Medulla oblongata (tissue), 1 donor: ENCODE results near the gene CR1L.
A peak's percentile ranks its signal among the peaks of the same experiment; 100 is the strongest.
"Not testable (repeated sequence)": the region's sequence is repeated elsewhere in the genome, so short reads cannot be mapped to it uniquely, and the experiment has no call there.

Experiments
- DNase-seq: peaks from one replicate; pipeline ENCODE4 v3.0.0-alpha.2; 2015; ENCODE audit errors: extremely low spot score

The CR1L gene

GRCh38 chr1:207682872-207683434 is 38.0 kb downstream of the CR1L start:
- not testable (repeated sequence) for DNase-seq

- DNase-seq = not testable (repeated sequence)
Observed at GRCh38 chr1:207690551-207690950, 45.6 kb downstream of the CR1L start.

- no peak for DNase-seq
Observed at GRCh38 chr1:207691010-207691409, 46.1 kb downstream of the CR1L start.

- DNase-seq = no peak
Observed at GRCh38 chr1:207691841-207692240, 46.9 kb downstream of the CR1L start.

GRCh38 chr1:207692291-207692690 is 47.4 kb downstream of the CR1L start:
- DNase-seq = not testable (repeated sequence)

- no peak for DNase-seq
Observed at GRCh38 chr1:207695891-207696290, 51.0 kb downstream of the CR1L start.

GRCh38 chr1:207698822-207699483 is 54.0 kb downstream of the CR1L start:
- peak; percentile 80 for DNase-seq

GRCh38 chr1:207702317-207702716 is 57.4 kb downstream of the CR1L start:
- no peak for DNase-seq

GRCh38 chr1:207703712-207704111 is 58.8 kb downstream of the CR1L start:
- DNase-seq = no peak

- not testable (repeated sequence) for DNase-seq
Observed at GRCh38 chr1:207708004-207708403, 63.1 kb downstream of the CR1L start.

GRCh38 chr1:207711285-207711684 is 66.4 kb downstream of the CR1L start:
- no peak for DNase-seq

- DNase-seq = not testable (repeated sequence)
Observed at GRCh38 chr1:207712701-207713100, 67.8 kb downstream of the CR1L start.

- no peak for DNase-seq
Observed at GRCh38 chr1:207713529-207713928, 68.6 kb downstream of the CR1L start.

GRCh38 chr1:207719234-207719633 is 74.3 kb downstream of the CR1L start:
- no peak for DNase-seq

- DNase-seq = not testable (repeated sequence)
Observed at GRCh38 chr1:207728200-207728858, 83.4 kb downstream of the CR1L start.

- not testable (repeated sequence) for DNase-seq
Observed at GRCh38 chr1:207737503-207738157, 92.7 kb downstream of the CR1L start.

GRCh38 chr1:207738158-207738659 is 93.3 kb downstream of the CR1L start:
- not testable (repeated sequence) for DNase-seq

GRCh38 chr1:207740207-207740606 is 95.3 kb downstream of the CR1L start:
- DNase-seq = no peak

GRCh38 chr1:207742850-207743555 is 98.1 kb downstream of the CR1L start:
- no peak for DNase-seq

- no peak for DNase-seq
Observed at GRCh38 chr1:207744000-207744534, 99.1 kb downstream of the CR1L start.

GRCh38 chr1:207745285-207745684 is 100.4 kb downstream of the CR1L start:
- no peak for DNase-seq
